GM21529 (cell line): Measurements from ENCODE around the gene PIEZO1.
A peak's percentile ranks its signal among the peaks of the same experiment; 100 is the strongest.

ENCODE experiments used
- ATAC-seq: cut with Tn5 transposase; IDR thresholded peaks from one replicate; pipeline ENCODE4 v1.9.1; 2021; ENCODE audit not compliant: unreplicated experiment

PIEZO1 gene

GRCh38 chr16:88769617-88770460, 15.2 kb downstream of the PIEZO1 start:
- ATAC-seq: peak; percentile 47

- ATAC-seq: no peak
Observed at GRCh38 chr16:88768071-88768783, 16.8 kb downstream of the PIEZO1 start.

GRCh38 chr16:88767546-88768070, 17.4 kb downstream of the PIEZO1 start:
- ATAC-seq: no peak

- no peak for ATAC-seq
Observed at GRCh38 chr16:88766975-88767374, 18.0 kb downstream of the PIEZO1 start.

- no peak for ATAC-seq
Observed at GRCh38 chr16:88764913-88765349, 20.1 kb downstream of the PIEZO1 start.

- ATAC-seq: no peak
Observed at GRCh38 chr16:88764080-88764479, 20.9 kb downstream of the PIEZO1 start.

- no peak for ATAC-seq
Observed at GRCh38 chr16:88763502-88764053, 21.4 kb downstream of the PIEZO1 start.

- no peak for ATAC-seq
Observed at GRCh38 chr16:88762941-88763340, 22.1 kb downstream of the PIEZO1 start.

- ATAC-seq: no peak
Observed at GRCh38 chr16:88762258-88762870, 22.7 kb downstream of the PIEZO1 start.

GRCh38 chr16:88761830-88762229, 23.2 kb downstream of the PIEZO1 start:
- ATAC-seq: no peak

GRCh38 chr16:88761143-88761534, 23.9 kb downstream of the PIEZO1 start:
- no peak for ATAC-seq

- no peak for ATAC-seq
Observed at GRCh38 chr16:88760424-88761142, 24.4 kb downstream of the PIEZO1 start.

- no peak for ATAC-seq
Observed at GRCh38 chr16:88759976-88760350, 25.1 kb downstream of the PIEZO1 start.

GRCh38 chr16:88759245-88759975, 25.6 kb downstream of the PIEZO1 start:
- no peak for ATAC-seq

GRCh38 chr16:88758944-88759244, 26.1 kb downstream of the PIEZO1 start:
- ATAC-seq: no peak

GRCh38 chr16:88758227-88758943, 26.6 kb downstream of the PIEZO1 start:
- ATAC-seq: no peak

- ATAC-seq: no peak
Observed at GRCh38 chr16:88755745-88756443, 29.1 kb downstream of the PIEZO1 start.

- ATAC-seq: no peak
Observed at GRCh38 chr16:88754912-88755744, 29.9 kb downstream of the PIEZO1 start.
